T-helper 2 cell (primary cell): Measurements from ENCODE around the gene SLAIN2.
"Not testable (repeated sequence)": the region's sequence is repeated elsewhere in the genome, so short reads cannot be mapped to it uniquely, and the experiment has no call there.

Source experiments
- DNase-seq, 5 experiments: peaks; one replicate each; pipeline versions ENCODE4 v3.0.0 to v3.0.0-alpha.2; 2012 to 2022

The SLAIN2 gene

GRCh38 chr4:48445704-48446103, 104.4 kb downstream of the SLAIN2 start:
- no peak for DNase-seq

- no peak for DNase-seq
Measured at GRCh38 chr4:48446642-48447041, 105.3 kb downstream of the SLAIN2 start.

- DNase-seq: no peak
Measured at GRCh38 chr4:48449151-48449550, 107.8 kb downstream of the SLAIN2 start.

GRCh38 chr4:48450740-48451139, 109.4 kb downstream of the SLAIN2 start:
- no peak for DNase-seq

DNA sequence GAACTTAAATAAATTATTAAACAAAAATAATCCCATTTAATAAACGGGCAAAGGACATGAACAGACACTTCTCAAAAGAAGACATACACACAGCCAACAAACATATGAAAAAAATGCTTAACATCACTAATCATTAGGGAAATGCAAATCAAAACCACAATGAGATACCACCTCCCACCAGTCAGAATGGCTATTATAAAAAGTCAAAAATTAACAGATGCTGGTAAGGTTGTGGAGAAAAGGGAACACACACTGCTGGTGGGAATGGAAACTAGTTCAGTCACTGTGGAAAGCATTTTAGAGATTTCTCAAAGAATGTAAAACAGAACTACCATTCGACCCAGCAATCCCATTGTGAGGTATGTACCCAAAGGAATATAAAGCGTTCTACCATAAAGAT, 110.3 kb downstream of the SLAIN2 start:
- DNase-seq: not testable (repeated sequence)

DNA sequence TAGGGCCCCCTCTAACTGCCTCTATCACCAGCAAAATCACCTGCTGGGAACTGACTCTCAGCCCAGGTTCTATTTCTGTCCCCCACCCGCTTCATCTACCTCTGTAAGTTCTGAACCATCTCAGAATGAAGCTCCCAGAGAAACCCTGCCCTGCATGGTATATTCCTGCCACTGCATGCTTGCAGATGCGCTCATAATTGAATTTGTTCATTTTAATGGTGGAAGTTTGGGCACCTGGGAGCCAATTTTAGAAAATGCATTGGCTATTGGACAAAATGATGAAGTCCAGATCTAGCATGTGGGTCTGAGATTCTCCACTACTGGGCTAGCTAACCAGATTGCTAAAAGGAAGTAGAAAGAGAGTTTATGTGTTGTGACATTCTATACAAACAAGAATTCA, 113.3 kb downstream of the SLAIN2 start:
- DNase-seq: no peak

DNA sequence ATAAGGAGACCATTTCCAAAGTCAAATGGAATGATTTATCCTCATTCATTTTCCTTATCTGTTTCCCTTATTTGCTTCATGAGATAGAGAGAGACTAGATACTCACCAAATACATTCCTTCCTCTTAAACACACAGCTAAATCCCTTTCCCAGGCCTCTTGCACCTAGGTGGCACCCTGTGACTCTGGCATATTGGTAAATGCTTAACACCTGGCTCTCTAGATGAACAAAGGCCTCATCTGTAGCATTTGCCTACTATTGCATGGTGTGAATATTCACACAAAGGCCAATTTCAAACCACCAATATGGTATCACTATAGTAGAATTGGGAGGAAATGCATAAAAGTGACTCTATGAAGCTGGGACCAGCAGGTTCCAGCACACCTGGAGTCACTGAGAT, 119.7 kb downstream of the SLAIN2 start:
- DNase-seq: no peak

DNA sequence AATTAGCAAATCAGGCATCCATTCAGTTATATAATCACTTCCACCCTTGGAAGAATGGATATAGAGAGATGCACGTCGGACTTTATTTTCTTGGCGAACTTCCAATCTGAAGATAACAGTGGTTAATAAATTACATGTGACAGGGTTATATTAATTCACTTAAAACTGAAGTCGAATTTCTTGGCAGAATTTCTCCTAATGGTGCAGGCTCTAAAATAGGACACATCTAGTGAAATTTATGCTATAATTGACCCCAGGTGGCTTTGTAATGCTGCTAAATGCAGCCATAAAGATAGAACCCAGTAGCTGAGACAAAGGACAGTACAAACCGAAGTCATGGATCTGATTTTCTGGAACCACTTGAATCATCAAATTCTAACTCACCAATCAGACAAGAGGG, 121.0 kb downstream of the SLAIN2 start:
- DNase-seq: no peak

GRCh38 chr4:48467442-48467841, 126.1 kb downstream of the SLAIN2 start:
- DNase-seq: no peak

- DNase-seq: no peak
Measured at GRCh38 chr4:48467891-48468290, 126.6 kb downstream of the SLAIN2 start.

DNA sequence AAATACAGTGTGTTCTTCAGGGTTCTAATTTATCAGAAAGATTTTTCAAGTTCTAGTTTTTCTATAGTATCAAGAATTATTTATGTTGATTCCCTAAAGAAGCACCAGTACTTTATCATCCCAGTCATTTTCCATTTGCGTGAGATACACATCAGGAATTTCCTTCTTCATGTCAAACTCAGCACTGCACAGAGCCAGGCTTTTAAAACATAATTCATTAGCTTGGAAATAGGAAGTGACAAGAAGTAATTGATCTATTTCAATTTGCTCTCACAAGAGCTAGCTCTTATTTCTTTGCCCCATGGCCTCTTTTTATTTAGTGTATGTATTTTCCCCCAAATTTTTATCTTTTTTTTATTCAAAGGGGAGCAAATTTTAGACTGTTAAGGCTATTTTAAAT, 128.8 kb downstream of the SLAIN2 start:
- no peak for DNase-seq

GRCh38 chr4:48470570-48470969, 129.2 kb downstream of the SLAIN2 start:
- DNase-seq: no peak

DNA sequence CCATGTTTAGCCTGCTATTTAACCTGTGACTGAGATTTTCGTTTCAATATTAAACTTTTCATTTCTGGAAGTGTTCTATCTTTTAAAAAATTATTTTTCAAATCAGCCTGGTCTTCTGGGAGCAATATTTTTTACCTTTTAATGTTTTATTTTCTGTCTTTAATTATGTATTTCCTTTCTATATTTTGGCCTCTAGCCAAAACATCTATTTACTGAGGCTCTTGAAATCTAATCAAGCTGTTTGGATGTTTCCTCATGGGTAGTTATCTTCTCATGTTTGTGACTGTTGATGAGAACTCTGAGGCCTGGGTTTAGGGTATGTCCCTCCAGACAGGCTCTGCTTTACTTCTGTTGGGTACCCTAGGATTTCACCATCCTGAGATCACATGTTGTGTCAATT, 131.5 kb downstream of the SLAIN2 start:
- DNase-seq: no peak

DNA sequence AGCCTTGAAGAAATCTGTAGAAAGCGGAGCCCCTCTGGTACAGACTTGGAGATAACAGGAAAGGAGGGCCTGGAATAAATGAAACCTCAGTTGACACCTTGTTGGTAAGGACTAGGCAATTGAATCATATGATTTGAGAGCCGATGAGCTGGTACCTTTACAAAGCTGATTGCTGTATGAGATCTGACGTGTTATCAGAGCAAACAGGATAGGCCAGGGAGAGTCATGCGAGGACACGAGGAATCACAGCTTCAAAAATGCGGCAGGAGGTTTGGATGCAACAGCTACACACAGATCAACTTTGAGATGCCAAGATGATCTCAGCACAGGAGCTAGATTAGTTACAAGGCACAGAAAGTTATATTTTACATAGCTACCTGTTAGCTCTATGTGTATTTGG, 134.4 kb downstream of the SLAIN2 start:
- no peak for DNase-seq
